ENCODE data around the gene DGCR6. TPM values are rescaled to one million over a fixed set of nuclear protein-coding genes. Genes with fewer than 3 reads are reported as not detected.
A peak's percentile ranks its signal among the peaks of the same experiment; 100 is the strongest.
"Not testable (repeated sequence)": the region's sequence is repeated elsewhere in the genome, so short reads cannot be mapped to it uniquely, and the experiment has no call there.

Gene DGCR6
- total RNA-seq, 1 donor from 2014 or later = 3.1 TPM

DNA sequence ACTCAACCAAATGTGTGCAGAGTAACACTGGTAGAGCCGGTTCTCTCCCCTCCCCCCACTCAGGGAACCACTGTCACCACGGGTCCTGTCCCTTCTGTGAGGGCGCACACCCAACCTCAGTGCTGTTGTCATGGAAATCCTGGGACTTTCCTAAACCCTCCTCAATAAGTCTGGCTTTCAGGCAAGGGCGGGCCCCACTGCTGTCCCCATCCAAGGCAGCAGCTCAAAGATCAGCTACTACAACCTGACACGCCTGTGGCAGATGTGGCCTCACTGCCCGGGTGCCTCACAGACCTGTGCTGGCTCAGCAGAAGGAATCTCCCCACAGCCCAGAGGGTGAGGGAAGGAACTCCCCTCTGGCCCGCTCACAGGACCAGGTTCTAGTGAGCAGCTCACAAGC lies 27.8 kb downstream of the DGCR6 start:
- Mint-ChIP-seq H3K36me3 (ENCODE audit: insufficient read depth) (no peaks in the 10 kb centered on the region), H3K4me3 (ENCODE audit: low read depth) (no peak overlapping the region), H3K27ac (no peak overlapping the region), H3K4me1 (ENCODE audit: low read depth) (no peaks in the 10 kb centered on the region), H3K27me3 (no peaks in the 10 kb centered on the region), H3K9me3 (ENCODE audit: low read depth) (no peaks in the 10 kb centered on the region)
- no peak for TF ChIP-seq CTCF (IDR thresholded peaks at IDR 0.05; ENCODE audit: unreplicated experiment)
- no peak for DNase-seq (ENCODE audit: low spot score, unreplicated experiment)

GRCh38 chr22:18934688-18935087 lies 28.6 kb downstream of the DGCR6 start:
- H3K4me1 Mint-ChIP-seq (ENCODE audit: low read depth); H3K27me3 Mint-ChIP-seq; H3K27ac Mint-ChIP-seq; H3K36me3 Mint-ChIP-seq (ENCODE audit: insufficient read depth); H3K4me3 Mint-ChIP-seq (ENCODE audit: low read depth); DNase-seq (ENCODE audit: low spot score, unreplicated experiment); H3K9me3 Mint-ChIP-seq (ENCODE audit: low read depth): not testable (repeated sequence)

DNA sequence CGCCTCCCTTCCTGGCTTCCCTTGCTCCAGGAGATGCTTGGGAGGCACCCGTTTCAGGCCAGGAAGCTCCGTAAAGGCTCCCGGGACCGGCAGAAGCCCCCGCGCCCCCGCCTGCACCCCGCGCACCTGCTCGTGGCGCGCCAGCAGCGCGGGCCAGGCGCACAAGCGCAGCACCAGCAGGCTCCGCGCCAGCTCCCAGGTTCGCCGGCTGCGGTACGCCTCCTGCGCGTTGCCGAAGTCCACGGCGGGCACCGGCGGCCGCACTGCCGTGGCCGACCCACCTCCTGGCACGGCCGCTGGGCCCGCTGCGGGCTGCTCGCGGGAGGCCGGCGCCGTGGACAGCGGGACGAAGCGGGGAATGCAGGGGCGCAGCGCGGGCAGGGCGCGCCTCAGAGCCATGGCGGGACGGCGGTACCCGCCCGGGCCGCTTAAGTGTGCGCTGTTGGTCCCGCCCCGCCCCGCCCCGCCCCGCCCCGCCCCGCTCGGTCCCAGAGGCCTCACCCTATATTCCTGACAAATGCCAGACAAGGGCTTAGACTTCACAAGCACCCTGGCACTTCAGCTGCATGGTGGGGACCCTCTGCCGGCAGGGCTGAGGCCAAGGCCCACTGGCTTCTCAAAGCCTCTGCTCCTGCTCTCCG lies 29.9 kb downstream of the DGCR6 start, which contains the start of gene PRODH:
Gene PRODH, minus strand, starts transcription at position 405 of the 641 bp plus-strand sequence. Its CDS starts 6 bp downstream, at position 399.
- H3K27me3 Mint-ChIP-seq = no peaks in the 10 kb centered on the region
- no peak for TF ChIP-seq CTCF (IDR thresholded peaks at IDR 0.05; ENCODE audit: unreplicated experiment)
- H3K27ac Mint-ChIP-seq = no peak within 1 kb of the TSS
- no peak for DNase-seq (ENCODE audit: low spot score, unreplicated experiment)
- H3K4me3 Mint-ChIP-seq (ENCODE audit: low read depth) = no peak within 1 kb of the TSS
- H3K4me1 Mint-ChIP-seq (ENCODE audit: low read depth) = no peaks in the 10 kb centered on the region
- no peaks in the 10 kb centered on the region for H3K36me3 Mint-ChIP-seq (ENCODE audit: insufficient read depth)
- H3K9me3 Mint-ChIP-seq (ENCODE audit: low read depth) = no peaks in the 10 kb centered on the region

DNA sequence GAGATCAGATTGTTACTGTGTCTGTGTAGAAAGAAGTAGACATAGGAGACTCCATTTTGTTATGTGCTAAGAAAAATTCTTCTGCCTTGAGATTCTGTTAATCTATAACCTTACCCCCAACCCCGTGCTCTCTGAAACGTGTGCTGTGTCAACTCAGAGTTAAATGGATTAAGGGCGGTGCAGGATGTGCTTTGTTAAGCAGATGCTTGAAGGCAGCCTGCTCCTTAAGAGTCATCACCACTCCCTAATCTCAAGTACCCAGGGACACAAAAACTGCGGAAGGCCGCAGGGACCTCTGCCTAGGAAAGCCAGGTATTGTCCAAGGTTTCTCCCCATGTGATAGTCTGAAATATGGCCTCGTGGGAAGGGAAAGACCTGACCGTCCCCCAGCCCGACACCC lies 32.6 kb downstream of the DGCR6 start:
- not testable (repeated sequence) for H3K4me1 Mint-ChIP-seq (ENCODE audit: low read depth); H3K4me3 Mint-ChIP-seq (ENCODE audit: low read depth); DNase-seq (ENCODE audit: low spot score, unreplicated experiment); H3K36me3 Mint-ChIP-seq (ENCODE audit: insufficient read depth); H3K27me3 Mint-ChIP-seq; H3K9me3 Mint-ChIP-seq (ENCODE audit: low read depth); H3K27ac Mint-ChIP-seq

GRCh38 chr22:18947105-18947504 lies 41.0 kb downstream of the DGCR6 start:
- Mint-ChIP-seq H3K4me1 (ENCODE audit: low read depth) (peaks cover 27% of the 10 kb centered on the region), H3K4me3 (ENCODE audit: low read depth) (peak overlapping the region; percentile 24), H3K27ac (peak overlapping the region; percentile 89)
- DNase-seq (ENCODE audit: low spot score, unreplicated experiment); H3K9me3 Mint-ChIP-seq (ENCODE audit: low read depth); H3K27me3 Mint-ChIP-seq; H3K36me3 Mint-ChIP-seq (ENCODE audit: insufficient read depth): not testable (repeated sequence)

DNA sequence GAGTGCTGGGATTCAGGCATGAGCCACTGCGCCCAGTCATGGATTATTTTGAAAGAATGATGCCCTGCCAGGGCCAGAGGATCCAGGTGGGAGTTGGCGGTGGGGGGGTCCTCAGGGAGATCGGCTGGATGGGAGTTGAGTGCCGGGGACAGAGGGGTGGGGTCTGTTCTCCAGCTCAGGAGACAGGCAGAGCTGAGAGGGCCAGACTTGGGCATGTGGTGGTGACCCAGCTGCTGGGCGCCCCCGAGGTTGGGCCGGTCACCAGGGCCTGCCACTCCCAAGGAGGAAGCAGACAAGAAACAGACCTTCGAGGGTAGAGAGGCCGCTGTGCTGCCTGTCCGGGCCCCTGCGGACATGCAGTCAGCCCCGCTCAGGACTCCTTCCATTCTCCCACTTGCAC lies 41.8 kb downstream of the DGCR6 start:
- Mint-ChIP-seq H3K36me3 (ENCODE audit: insufficient read depth) (no peaks in the 10 kb centered on the region), H3K9me3 (ENCODE audit: low read depth) (no peaks in the 10 kb centered on the region), H3K4me1 (ENCODE audit: low read depth) (peaks cover 27% of the 10 kb centered on the region), H3K4me3 (ENCODE audit: low read depth) (no peak overlapping the region), H3K27me3 (peaks cover 6% of the 10 kb centered on the region), H3K27ac (no peak overlapping the region)
- DNase-seq (ENCODE audit: low spot score, unreplicated experiment) = no peak
- no peak for TF ChIP-seq CTCF (IDR thresholded peaks at IDR 0.05; ENCODE audit: unreplicated experiment)

DNA sequence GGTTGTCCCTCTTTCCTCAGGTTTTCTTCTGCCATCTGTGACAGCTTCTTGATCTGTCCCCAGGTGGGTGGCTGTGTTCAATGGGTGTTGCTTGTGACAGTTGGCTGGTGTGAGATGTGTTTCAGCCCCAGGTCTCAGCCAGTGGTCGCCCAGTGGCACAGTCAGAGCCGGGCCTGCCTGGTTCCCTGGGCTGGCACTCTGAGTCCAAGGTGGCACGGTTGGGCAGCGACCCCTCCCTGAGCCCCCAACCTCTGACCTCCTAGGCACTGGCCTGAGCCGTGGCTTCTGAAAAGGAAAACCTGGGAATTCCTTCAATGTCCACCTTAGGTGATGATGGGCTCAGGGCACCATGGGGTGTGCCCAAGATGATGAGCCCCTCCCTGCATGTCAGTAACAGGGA lies 44.0 kb downstream of the DGCR6 start:
- DNase-seq (ENCODE audit: low spot score, unreplicated experiment) = no peak
- H3K27me3 Mint-ChIP-seq = peaks cover 6% of the 10 kb centered on the region
- H3K27ac Mint-ChIP-seq = peak overlapping the region; percentile 29

More for the DNA sequence above, 44.0 kb downstream of the DGCR6 start:
- Mint-ChIP-seq H3K36me3 (ENCODE audit: insufficient read depth) (no peaks in the 10 kb centered on the region), H3K4me3 (ENCODE audit: low read depth) (no peak overlapping the region), H3K4me1 (ENCODE audit: low read depth) (peaks cover 27% of the 10 kb centered on the region), H3K9me3 (ENCODE audit: low read depth) (no peaks in the 10 kb centered on the region)
- TF ChIP-seq CTCF (IDR thresholded peaks at IDR 0.05; ENCODE audit: unreplicated experiment) = no peak

Measured in progenitor cell of endocrine pancreas (in vitro differentiated cells).